Stimulated activated naive CD8-positive, alpha-beta T cell treated with anti-CD3 and anti-CD28 coated beads, Interleukin-15, amount 100 ng/mL, for 72 hours (primary cell): Measurements from ENCODE around the gene CAMK2B.

Experiments used
- ATAC-seq: fragments of 150-1000 bp; cut with Tn5 transposase; 2 replicates; pipeline ENCODE4 v1.10.0; 2021; ENCODE audit warnings: mild to moderate bottlenecking, moderate library complexity
- DNase-seq, 2 donors: peaks; one replicate each; pipeline ENCODE4 v3.0.0; 2021 to 2022
- H3K27ac Mint-ChIP-seq, 2 donors: one replicate each; pipeline ENCODE4 v1.8.0; 2022; ENCODE audit warnings: mild to moderate bottlenecking in 2 of 2, mixed read lengths in 2 of 2, moderate library complexity in 2 of 2
- H3K27me3 Mint-ChIP-seq: one replicate; pipeline ENCODE4 v1.8.0; 2022; ENCODE audit warnings: mixed read lengths
- H3K4me1 Mint-ChIP-seq: one replicate; pipeline ENCODE4 v1.8.0; 2022; ENCODE audit warnings: mild to moderate bottlenecking, mixed read lengths
- H3K4me3 Mint-ChIP-seq, 2 donors: one replicate each; pipeline ENCODE4 v1.8.0; 2022; ENCODE audit warnings: mild to moderate bottlenecking in 2 of 2, mixed read lengths in 2 of 2, moderate library complexity in 1 of 2
- H3K9me3 Mint-ChIP-seq, 2 donors: one replicate each; pipeline ENCODE4 v1.8.0; 2022; ENCODE audit warnings: mixed read lengths in 2 of 2

CAMK2B gene

GRCh38 chr7:44278451-44279161 is 46.8 kb downstream of the CAMK2B start:
- DNase-seq (no peak), ATAC-seq (no peak)
- H3K4me1 Mint-ChIP-seq = peaks cover 10% of the 10 kb centered on the region
- H3K27me3 Mint-ChIP-seq = peaks cover 9% of the 10 kb centered on the region
- H3K9me3 Mint-ChIP-seq = no peaks in the 10 kb centered on the region
- no peak overlapping the region for H3K27ac Mint-ChIP-seq
- H3K4me3 Mint-ChIP-seq = no peak overlapping the region

GRCh38 chr7:44277851-44278250 is 47.5 kb downstream of the CAMK2B start:
- Mint-ChIP-seq H3K9me3 (no peaks in the 10 kb centered on the region), H3K4me3 (no peak overlapping the region), H3K4me1 (peaks cover 12% of the 10 kb centered on the region), H3K27me3 (peaks cover 9% of the 10 kb centered on the region), H3K27ac (no peak overlapping the region)
- ATAC-seq (no peak), DNase-seq (no peak)

GRCh38 chr7:44277391-44277790 is 48.0 kb downstream of the CAMK2B start:
- no peak overlapping the region for H3K4me3 Mint-ChIP-seq
- DNase-seq (no peak), ATAC-seq (no peak)
- H3K4me1 Mint-ChIP-seq = peaks cover 12% of the 10 kb centered on the region
- no peaks in the 10 kb centered on the region for H3K9me3 Mint-ChIP-seq
- no peak overlapping the region for H3K27ac Mint-ChIP-seq
- H3K27me3 Mint-ChIP-seq = peaks cover 9% of the 10 kb centered on the region

- Mint-ChIP-seq H3K4me1 (peaks cover 12% of the 10 kb centered on the region), H3K27ac (no peak overlapping the region), H3K27me3 (peaks cover 9% of the 10 kb centered on the region), H3K9me3 (no peaks in the 10 kb centered on the region), H3K4me3 (no peak overlapping the region)
- ATAC-seq (no peak), DNase-seq (no peak)
These were observed 48.7 kb downstream of the CAMK2B start for GRCh38 chr7:44276571-44277221.

- no peak for ATAC-seq
- Mint-ChIP-seq H3K27ac (no peak overlapping the region), H3K4me3 (no peak overlapping the region), H3K4me1 (peaks cover 12% of the 10 kb centered on the region), H3K27me3 (peaks cover 9% of the 10 kb centered on the region), H3K9me3 (no peaks in the 10 kb centered on the region)
- no peak for DNase-seq
These were observed 49.3 kb downstream of the CAMK2B start for GRCh38 chr7:44275957-44276570.

- H3K27ac Mint-ChIP-seq = no peak overlapping the region
- DNase-seq = no peak
- H3K4me3 Mint-ChIP-seq = no peak overlapping the region
- H3K9me3 Mint-ChIP-seq = no peaks in the 10 kb centered on the region
- peaks cover 12% of the 10 kb centered on the region for H3K4me1 Mint-ChIP-seq
- ATAC-seq = no peak
- peaks cover 9% of the 10 kb centered on the region for H3K27me3 Mint-ChIP-seq
These were observed 50.2 kb downstream of the CAMK2B start for GRCh38 chr7:44275146-44275545.

- no peak for ATAC-seq
- peak overlapping the region; percentile 3 to 13 for H3K27ac Mint-ChIP-seq
- H3K9me3 Mint-ChIP-seq = no peaks in the 10 kb centered on the region
- peaks cover 9% of the 10 kb centered on the region for H3K27me3 Mint-ChIP-seq
- DNase-seq = no peak
- H3K4me3 Mint-ChIP-seq = no peak overlapping the region
- peaks cover 12% of the 10 kb centered on the region for H3K4me1 Mint-ChIP-seq
These were observed 50.8 kb downstream of the CAMK2B start for GRCh38 chr7:44274623-44274975.

GRCh38 chr7:44273681-44274622 is 51.4 kb downstream of the CAMK2B start:
- Mint-ChIP-seq H3K4me1 (peaks cover 12% of the 10 kb centered on the region), H3K27ac (peak overlapping the region; percentile 3 to 13), H3K9me3 (no peaks in the 10 kb centered on the region), H3K4me3 (no peak overlapping the region), H3K27me3 (peaks cover 9% of the 10 kb centered on the region)
- no peak for DNase-seq
- peak; percentile 32 for ATAC-seq

- Mint-ChIP-seq H3K27ac (no peak overlapping the region), H3K4me3 (no peak overlapping the region), H3K27me3 (peaks cover 9% of the 10 kb centered on the region), H3K4me1 (peaks cover 12% of the 10 kb centered on the region), H3K9me3 (no peaks in the 10 kb centered on the region)
- ATAC-seq (no peak), DNase-seq (no peak)
These were observed 52.4 kb downstream of the CAMK2B start for GRCh38 chr7:44272981-44273380.

GRCh38 chr7:44272456-44272855 is 52.9 kb downstream of the CAMK2B start:
- peaks cover 12% of the 10 kb centered on the region for H3K4me1 Mint-ChIP-seq

GRCh38 chr7:44269943-44270493 is 55.4 kb downstream of the CAMK2B start:
- Mint-ChIP-seq H3K27ac (no peak overlapping the region), H3K4me3 (no peak overlapping the region), H3K27me3 (peaks cover 1% of the 10 kb centered on the region), H3K9me3 (no peaks in the 10 kb centered on the region), H3K4me1 (peaks cover 12% of the 10 kb centered on the region)
- no peak for DNase-seq
- no peak for ATAC-seq

More at GRCh38 chr7:44272456-44272855, 52.9 kb downstream of the CAMK2B start:
- no peak overlapping the region for H3K27ac Mint-ChIP-seq
- DNase-seq = no peak
- H3K9me3 Mint-ChIP-seq = no peaks in the 10 kb centered on the region
- no peak for ATAC-seq
- H3K4me3 Mint-ChIP-seq = no peak overlapping the region
- peaks cover 9% of the 10 kb centered on the region for H3K27me3 Mint-ChIP-seq

- Mint-ChIP-seq H3K4me1 (peaks cover 10% of the 10 kb centered on the region), H3K27me3 (no peaks in the 10 kb centered on the region), H3K4me3 (no peak overlapping the region), H3K27ac (no peak overlapping the region), H3K9me3 (no peaks in the 10 kb centered on the region)
- ATAC-seq = peak; percentile 35
- DNase-seq = no peak
These were observed 56.0 kb downstream of the CAMK2B start for GRCh38 chr7:44269417-44269816.

- DNase-seq (no peak), ATAC-seq (no peak)
- no peaks in the 10 kb centered on the region for H3K27me3 Mint-ChIP-seq
- peaks cover 8% of the 10 kb centered on the region for H3K4me1 Mint-ChIP-seq
- H3K27ac Mint-ChIP-seq = peak overlapping the region in 1 of 2 donors; percentile 25
- no peak overlapping the region for H3K4me3 Mint-ChIP-seq
- no peaks in the 10 kb centered on the region for H3K9me3 Mint-ChIP-seq
These were observed 56.7 kb downstream of the CAMK2B start for GRCh38 chr7:44268671-44269070.

GRCh38 chr7:44267719-44268421 is 57.5 kb downstream of the CAMK2B start:
- peaks cover 12% of the 10 kb centered on the region for H3K4me1 Mint-ChIP-seq
- ATAC-seq = no peak
- DNase-seq = no peak
- no peaks in the 10 kb centered on the region for H3K27me3 Mint-ChIP-seq
- H3K27ac Mint-ChIP-seq = peak overlapping the region in 1 of 2 donors; percentile 62
- H3K4me3 Mint-ChIP-seq = no peak overlapping the region
- H3K9me3 Mint-ChIP-seq = no peaks in the 10 kb centered on the region

- Mint-ChIP-seq H3K4me3 (no peak overlapping the region), H3K27me3 (no peaks in the 10 kb centered on the region), H3K4me1 (peaks cover 12% of the 10 kb centered on the region), H3K27ac (no peak overlapping the region), H3K9me3 (no peaks in the 10 kb centered on the region)
- ATAC-seq (no peak), DNase-seq (no peak)
These were observed 58.2 kb downstream of the CAMK2B start for GRCh38 chr7:44267178-44267577.
